HG03159 (cell line): ENCODE data around the gene NDEL1.

ENCODE experiments used
- ATAC-seq: cut with Tn5 transposase; IDR thresholded peaks from one replicate; pipeline ENCODE4 v1.9.1; 2021; ENCODE audit warnings: mild to moderate bottlenecking, moderate library complexity; ENCODE audit not compliant: unreplicated experiment

NDEL1 gene

DNA sequence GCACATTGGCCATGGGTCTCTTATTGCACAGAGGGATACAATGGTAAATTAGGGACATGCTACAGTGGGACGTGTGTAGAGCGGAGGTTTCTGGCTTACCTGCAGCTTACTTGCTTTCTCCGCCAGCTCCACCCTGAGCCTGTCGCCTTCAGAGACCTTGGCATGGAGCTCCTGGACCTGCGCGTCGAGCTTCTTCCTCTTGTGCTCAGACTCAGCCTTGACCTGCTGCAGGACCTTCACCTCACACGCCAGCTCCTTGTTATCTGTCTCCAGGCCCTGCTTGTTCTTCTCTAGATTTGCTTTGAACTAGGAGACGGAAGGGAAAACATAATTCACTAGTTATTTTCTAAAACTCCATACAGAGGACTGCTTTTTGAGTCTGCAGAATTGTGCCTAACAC is 63.5 kb downstream of the NDEL1 start:
- ATAC-seq = no peak

DNA sequence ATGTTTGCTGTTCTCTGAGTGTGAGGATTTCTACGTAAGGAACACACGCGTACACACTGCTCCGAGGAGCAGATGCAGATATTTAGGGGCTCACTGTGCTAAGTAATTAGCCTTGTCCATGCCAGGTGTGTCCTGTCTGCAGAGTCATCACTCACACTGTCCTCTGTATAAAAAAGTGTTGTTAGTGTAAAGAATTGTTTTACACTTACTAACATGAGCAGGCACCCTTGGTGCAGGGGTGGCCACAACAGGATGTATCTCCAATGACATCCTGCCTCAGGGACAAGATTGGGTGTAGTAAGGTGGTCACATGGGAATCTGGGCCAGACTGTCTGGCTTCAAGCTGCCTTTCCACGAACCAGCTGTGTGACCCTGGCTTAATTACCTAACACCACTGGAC is 63.9 kb downstream of the NDEL1 start:
- no peak for ATAC-seq

DNA sequence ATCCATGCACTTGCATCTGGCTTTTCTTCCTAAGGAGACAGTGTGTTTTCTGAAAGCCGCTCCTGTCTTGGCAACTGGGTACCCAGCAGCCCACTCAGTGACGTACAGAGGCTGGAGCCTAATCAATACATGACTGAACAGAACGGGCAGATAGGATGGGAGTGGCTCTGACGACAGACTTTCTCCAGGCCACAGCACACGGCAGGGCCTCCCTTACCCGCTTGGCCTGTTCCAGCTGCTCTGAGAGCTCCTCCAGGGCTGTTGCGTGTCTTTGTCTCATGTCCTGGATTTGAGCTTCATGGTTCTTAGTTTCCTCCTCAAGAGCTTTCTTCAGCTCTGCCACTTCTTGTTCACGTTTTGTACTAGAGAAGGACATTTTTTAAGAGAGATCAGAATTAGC is 64.9 kb downstream of the NDEL1 start:
- no peak for ATAC-seq

- ATAC-seq = no peak
Observed at GRCh38 chr17:8502126-8502525, 66.4 kb downstream of the NDEL1 start.

DNA sequence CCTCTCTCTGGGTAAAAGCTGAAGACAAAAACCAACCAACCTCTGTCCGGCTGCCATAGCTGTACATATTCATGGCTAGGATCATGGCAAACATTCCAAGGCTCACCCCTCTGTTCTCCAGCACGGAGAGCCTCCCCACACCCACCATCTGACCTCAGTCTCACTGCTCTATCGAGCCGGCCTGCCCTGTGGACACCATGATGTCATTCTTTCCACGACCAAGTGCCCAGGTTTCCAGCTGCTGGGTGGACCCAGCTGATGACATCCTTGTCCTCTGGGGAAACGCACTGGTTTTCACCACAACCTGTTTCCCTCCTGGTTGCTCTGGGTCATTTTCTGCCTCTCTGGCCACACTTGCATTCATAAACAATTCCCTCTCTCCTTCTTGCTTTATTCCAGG is 67.7 kb downstream of the NDEL1 start:
- no peak for ATAC-seq

GRCh38 chr17:8503807-8504206 is 68.1 kb downstream of the NDEL1 start:
- ATAC-seq = no peak

- no peak for ATAC-seq
Observed at GRCh38 chr17:8504460-8505207, 69.0 kb downstream of the NDEL1 start.

DNA sequence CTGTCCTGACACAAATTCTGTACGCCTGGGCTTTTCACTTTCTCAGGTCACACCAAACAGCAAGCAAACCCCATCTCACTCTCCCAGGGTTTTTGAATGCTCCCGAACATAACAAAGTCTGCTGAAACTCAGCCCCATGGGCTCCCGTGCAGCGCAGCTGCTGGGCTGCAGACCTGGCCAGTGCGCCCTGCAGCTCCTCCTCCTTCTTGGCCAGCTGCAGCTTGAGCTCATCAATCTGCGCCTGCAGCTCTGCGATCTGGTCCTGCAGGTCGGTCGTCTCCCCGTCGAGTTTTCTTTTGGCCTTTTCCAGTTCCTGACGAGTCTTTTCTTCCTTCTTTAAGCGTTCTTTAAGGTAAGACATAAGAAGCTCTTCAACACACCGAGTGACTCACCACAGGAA is 70.5 kb downstream of the NDEL1 start:
- no peak for ATAC-seq

- ATAC-seq = no peak
Observed at GRCh38 chr17:8514801-8515200, 79.1 kb downstream of the NDEL1 start.
